Colon (tissue), 2 donors: ENCODE results near the gene TJP1.
"Not testable (repeated sequence)": the region's sequence is repeated elsewhere in the genome, so short reads cannot be mapped to it uniquely, and the experiment has no call there.

Experiments used
- FAIRE-seq: peaks from 2 replicates; lab custom pipeline; 2012; peaks lifted over from hg19 to GRCh38; lab: Jason Lieb, UNC
- donor health status: control.
- donor health status: control.

The TJP1 gene

GRCh38 chr15:29799859-29800258 is 22.4 kb downstream of the TJP1 start:
- no peak for FAIRE-seq

GRCh38 chr15:29795610-29796009 is 26.7 kb downstream of the TJP1 start:
- no peak for FAIRE-seq

GRCh38 chr15:29792426-29793159 is 29.7 kb downstream of the TJP1 start:
- FAIRE-seq, result no peak

DNA sequence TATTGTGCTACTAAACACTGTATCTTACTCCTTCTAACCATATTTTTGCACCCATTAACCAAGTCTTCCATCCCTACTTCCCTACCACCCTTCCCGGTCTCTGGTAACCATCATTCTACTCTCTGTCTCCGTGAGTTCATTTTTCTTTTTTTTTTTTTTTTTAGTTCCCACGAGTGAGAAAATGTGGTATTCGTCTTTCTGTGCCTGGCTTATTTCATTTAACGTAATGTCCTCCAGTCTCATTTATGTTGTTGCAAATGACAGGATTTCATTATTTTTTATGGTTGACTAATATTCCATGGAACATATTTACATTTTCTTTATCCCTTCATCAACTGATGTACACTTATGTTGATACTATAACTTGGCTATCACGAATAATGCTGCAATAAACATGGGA is 31.7 kb downstream of the TJP1 start:
- FAIRE-seq, result no peak

DNA sequence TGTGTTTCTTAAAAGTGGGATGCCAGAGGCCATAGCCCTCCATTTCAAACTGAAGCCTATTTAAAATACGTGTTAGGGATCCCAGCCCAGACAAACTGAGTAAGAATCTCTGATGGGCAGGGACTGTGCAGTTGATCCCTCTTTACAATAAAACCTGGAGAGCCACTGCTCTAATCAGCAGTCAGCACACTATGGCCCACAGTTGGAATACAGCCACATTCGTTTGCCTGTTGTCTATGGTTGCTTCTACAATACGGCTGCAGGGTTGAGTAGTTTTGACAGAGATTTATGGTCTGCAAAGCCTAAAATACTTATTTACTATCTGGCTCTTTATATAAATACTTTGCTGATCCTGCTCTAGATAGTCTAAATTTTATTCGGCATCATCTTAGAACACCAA is 32.4 kb downstream of the TJP1 start:
- FAIRE-seq, result no peak

GRCh38 chr15:29788433-29789034 is 33.7 kb downstream of the TJP1 start:
- no peak for FAIRE-seq

DNA sequence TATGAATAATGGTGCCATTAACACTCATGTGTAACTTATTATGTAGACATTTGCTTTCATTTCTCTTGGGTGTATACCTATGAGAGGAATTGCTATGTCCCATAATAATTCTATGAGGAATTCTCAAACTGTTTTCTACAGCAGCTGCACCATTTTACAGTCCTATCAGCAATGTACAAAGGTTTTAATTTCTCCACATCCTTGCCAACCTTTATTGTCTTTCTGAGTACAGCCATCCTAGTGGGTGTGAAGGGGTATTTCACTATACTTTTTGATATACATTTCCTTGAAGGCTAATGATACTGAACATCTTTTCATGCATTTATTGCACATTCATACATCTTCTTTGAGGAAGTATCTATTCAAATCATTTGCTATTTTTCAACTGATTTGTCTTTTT is 34.5 kb downstream of the TJP1 start:
- no peak for FAIRE-seq

GRCh38 chr15:29785642-29786041 is 36.6 kb downstream of the TJP1 start:
- no peak for FAIRE-seq

GRCh38 chr15:29785136-29785535 is 37.1 kb downstream of the TJP1 start:
- FAIRE-seq, result no peak

- FAIRE-seq, result no peak
Observed at GRCh38 chr15:29784413-29784812, 37.9 kb downstream of the TJP1 start.

DNA sequence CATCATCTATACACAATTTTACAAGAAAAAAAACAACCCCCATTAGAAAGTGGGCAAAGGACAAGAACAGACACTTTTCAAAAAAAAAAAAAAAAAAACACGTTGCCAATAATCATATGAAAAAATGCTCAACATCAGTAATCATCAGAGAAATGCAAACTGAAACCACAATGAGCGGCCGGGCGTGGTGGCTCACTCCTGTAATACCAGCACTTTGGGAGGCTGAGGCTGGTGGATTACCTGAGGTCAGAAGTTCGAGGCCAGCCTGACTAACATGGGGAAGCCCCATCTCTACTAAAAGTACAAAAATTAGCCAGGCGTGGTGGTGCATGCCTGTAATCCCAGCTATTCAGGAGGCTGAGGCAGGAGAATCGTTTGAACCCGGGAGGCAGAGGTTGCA is 39.5 kb downstream of the TJP1 start:
- not testable (repeated sequence) for FAIRE-seq

- no peak for FAIRE-seq
Observed at GRCh38 chr15:29778382-29778781, 43.9 kb downstream of the TJP1 start.

GRCh38 chr15:29776859-29777258 is 45.4 kb downstream of the TJP1 start:
- FAIRE-seq, result no peak

DNA sequence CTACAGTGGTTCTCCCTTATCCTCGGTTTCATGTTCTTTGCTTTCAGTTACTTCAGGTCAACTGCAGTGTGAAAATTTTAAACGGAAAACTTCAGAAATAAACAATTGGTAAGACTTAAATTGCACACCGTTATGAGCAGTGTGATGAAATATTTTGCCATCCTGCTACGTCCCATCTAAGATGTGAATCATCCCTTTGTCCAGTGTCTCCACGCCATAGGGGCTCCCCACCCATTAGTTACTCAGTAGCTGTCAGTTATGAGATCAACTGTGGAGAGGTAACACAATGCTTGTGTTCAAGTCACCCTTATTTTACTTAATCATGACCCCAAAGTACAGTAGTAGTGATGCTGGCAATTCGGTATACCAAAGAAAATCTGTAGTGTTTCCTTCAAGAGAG is 47.4 kb downstream of the TJP1 start:
- FAIRE-seq, result no peak

GRCh38 chr15:29773816-29774215 is 48.5 kb downstream of the TJP1 start:
- no peak for FAIRE-seq

GRCh38 chr15:29773000-29773399 is 49.3 kb downstream of the TJP1 start:
- no peak for FAIRE-seq

- FAIRE-seq, result no peak
Observed at GRCh38 chr15:29770796-29771195, 51.5 kb downstream of the TJP1 start.

DNA sequence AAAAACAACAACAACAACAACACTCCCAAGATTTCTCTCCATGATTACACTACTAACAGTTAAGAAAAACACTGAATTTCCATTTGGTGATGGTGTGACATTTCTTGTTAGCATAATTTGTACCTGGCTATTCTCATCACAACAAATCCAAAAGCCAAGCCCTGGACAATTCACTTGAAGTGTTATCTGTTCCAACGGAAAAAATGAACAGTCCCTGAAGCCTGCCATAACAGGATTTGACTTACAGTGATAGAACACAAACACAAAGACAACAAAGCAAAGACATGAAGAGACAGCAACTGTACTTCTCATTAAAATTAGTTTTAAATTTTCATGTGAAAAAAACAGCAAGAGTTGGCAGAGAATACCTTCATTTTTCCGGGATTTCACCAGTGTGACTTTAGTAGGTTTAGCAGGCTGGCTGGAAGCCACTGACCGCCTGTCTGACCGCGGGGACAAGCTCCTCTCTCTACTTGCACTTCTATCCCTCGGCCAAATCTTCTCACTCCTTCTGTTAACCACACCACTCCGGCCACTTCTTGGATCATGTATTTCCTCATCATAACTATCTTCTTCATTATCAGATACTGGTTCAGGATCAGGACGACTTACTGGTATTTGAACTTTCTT is 56.3 kb downstream of the TJP1 start:
- no peak for FAIRE-seq

GRCh38 chr15:29765234-29765841 is 56.9 kb downstream of the TJP1 start:
- FAIRE-seq, result no peak

GRCh38 chr15:29759596-29759995 is 62.7 kb downstream of the TJP1 start:
- FAIRE-seq, result no peak

GRCh38 chr15:29756358-29757267 is 65.7 kb downstream of the TJP1 start:
- no peak for FAIRE-seq

DNA sequence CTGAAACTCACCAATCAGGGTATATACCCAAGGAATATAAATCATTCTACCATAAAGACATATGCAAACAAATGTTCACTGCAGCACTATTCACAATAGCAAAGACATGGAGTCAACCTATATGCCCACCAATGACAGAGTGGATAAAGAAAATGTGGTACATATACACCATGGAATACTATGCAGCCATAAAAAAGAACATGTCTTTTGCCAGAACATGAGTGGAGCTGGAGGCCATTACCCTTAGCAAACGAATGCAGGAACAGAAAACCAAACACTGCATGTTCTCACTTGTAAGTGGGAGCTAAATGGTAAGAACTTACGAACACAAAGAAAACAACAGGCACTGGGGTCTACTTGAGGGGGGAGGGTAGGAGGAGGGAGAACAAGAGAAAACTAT is 68.3 kb downstream of the TJP1 start:
- not testable (repeated sequence) for FAIRE-seq
